GM21526 (cell line): ENCODE results near the gene EMILIN2.
"Not testable (repeated sequence)": the region's sequence is repeated elsewhere in the genome, so short reads cannot be mapped to it uniquely, and the experiment has no call there.

Experiments
- ATAC-seq: cut with Tn5 transposase; IDR thresholded peaks from one replicate; pipeline ENCODE4 v1.9.1; 2021; ENCODE audit warnings: moderate library complexity; ENCODE audit not compliant: unreplicated experiment, low FRiP score

The EMILIN2 gene

DNA sequence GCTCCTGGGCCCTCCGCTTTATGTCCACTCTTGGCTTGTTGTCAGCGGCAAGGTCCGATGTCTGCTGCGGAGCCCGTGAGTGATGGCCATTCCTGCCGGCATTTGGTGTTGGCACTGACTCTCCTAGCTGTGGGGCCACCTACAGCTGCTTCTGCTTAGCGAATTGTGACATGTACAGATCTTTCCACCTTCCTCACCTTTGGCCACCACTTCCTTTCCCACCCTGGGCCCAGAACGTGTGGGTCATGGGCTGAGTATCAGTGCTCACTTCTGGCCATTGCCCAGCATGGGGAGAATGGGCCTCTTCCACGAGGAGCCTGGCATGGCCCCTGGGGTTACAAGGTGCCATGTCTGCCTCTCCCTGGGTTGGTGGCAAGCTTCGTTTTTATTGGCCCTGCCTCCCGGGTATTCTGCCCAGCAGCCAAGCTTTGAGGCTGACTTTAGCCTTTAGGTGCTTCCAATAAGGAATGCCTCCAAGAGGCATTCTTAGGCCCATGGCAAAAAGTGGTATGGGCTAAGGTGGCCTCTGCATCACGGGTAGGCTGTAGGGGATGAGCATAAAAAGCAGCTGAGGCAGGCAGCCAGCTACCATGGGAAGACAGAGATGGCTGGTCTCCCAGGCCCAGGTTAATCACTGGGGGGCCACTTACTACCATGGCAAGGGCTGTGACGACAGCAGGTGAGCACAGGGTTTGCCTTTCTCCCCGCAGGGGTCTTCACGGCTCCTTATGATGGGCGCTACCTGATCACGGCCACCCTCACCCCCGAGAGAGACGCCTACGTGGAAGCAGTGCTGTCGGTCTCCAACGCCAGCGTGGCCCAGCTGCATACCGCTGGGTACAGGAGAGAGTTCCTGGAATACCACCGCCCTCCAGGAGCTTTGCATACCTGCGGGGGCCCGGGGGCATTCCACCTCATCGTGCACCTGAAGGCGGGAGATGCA lies 65.8 kb downstream of the EMILIN2 start:
- no peak for ATAC-seq

DNA sequence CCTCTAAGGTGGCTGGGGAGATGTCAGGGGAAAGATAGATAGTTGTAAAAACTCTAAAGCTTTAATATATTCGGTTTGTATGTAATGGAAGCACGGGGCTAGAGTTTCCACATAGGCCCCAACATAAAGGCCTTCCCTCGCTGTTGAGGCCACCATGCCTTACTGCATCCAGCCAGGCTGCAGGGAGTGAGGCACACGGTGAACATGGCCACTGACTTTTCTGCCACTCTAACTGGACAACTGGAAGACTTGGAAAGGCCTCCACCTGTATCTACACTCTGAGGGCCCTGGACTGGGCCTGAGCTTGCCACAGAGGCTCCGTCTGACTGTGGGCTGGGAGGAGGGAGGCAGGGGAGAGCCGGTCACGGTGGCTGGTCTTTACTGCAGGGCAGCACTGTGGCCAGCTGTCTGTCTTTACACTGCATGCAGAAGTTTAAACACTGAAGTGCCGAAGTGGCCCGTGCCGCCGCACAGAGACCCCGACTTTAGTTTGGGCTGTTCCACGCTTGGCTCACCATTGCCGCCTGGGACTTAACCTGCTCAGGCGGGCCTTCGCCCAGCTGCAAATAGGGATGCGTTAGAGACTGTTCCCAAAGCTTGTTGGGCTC lies 66.7 kb downstream of the EMILIN2 start:
- ATAC-seq: no peak

DNA sequence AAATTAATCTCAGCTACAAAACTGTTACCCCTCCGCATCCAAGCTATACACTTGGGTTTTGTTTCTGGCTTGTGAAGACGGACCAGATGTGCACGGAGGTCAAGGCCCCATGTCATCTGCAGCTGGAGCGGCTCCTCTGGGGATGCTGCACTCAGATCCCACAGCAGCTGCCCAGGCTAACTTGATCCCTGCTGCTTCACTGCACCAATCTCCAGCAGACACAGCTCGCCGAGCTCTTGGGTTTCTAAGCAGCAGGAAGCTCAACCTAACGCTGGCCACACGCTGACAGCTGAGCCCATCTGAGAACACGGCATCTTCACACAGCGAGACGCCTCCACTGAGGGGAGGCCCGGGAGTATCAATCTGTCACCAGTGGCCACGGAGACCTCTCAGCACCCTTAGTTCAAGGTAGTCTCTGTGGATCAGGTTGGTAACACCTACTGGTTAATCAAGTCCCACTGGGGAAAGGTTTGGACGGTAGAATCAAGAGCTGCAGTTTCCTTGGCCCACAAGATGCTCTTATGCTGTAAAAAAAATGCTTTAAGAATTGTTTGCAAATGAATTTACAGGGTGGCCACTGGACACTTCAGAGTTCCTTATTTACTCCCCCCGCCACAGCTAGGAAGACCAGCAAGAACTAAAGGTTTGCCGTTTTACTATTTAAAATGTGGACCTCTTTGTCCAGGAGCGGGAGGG lies 67.5 kb downstream of the EMILIN2 start:
- no peak for ATAC-seq

DNA sequence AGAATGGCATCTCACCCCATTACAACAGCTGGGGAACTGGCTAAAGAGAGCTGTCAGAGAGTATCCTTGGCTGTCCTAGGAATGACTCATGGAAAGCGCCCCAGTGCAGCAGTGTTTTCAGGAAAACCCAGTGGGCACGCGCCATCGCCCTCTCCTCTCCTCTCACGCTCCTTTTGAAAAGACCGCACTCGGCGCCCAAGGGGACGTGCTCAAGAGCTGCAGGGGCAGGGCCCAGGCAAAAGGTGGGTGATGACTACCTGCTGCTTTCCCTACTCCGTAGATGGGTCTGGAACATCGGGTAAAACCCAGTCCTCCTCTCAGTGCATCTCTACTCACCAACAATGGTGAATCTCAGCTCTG lies 68.1 kb downstream of the EMILIN2 start:
- ATAC-seq: no peak

DNA sequence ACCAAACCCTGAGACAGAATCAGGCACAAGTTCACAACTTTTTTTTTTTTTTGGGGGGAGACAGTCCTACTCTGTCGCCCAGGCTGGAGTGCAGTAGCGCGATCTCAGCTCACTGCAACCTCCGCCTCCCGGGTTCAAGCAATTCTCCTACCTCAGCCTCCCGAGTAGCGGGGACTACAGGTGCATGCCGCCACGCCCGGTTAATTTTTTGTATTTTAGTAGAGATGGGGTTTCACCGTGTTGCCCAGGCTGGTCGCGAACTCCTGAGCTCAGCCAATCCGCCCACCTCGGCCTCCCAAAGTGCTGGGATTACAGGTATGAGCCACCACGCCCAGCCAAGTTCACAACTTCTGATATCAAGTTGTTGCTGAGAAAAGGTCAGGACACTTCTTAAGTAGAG lies 68.7 kb downstream of the EMILIN2 start:
- not testable (repeated sequence) for ATAC-seq

DNA sequence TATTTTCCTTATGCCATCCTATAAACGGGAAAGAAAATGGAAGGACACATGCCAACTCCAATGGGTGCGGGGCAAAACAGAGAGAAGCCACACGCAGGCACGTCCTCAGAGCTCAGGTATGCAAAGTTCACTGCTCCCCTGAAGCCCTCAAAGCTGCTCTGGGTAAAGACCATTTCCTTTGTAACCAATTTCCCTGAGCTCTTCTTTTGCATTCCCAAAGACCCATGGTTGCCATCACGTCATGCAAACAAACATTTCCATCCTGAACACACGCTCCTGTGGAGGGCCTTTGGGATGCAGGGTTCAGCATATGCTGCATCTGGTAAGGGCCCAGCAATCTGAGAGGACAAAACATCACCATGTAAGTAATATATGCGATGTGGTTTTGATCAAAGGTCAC lies 69.4 kb downstream of the EMILIN2 start:
- ATAC-seq: no peak

DNA sequence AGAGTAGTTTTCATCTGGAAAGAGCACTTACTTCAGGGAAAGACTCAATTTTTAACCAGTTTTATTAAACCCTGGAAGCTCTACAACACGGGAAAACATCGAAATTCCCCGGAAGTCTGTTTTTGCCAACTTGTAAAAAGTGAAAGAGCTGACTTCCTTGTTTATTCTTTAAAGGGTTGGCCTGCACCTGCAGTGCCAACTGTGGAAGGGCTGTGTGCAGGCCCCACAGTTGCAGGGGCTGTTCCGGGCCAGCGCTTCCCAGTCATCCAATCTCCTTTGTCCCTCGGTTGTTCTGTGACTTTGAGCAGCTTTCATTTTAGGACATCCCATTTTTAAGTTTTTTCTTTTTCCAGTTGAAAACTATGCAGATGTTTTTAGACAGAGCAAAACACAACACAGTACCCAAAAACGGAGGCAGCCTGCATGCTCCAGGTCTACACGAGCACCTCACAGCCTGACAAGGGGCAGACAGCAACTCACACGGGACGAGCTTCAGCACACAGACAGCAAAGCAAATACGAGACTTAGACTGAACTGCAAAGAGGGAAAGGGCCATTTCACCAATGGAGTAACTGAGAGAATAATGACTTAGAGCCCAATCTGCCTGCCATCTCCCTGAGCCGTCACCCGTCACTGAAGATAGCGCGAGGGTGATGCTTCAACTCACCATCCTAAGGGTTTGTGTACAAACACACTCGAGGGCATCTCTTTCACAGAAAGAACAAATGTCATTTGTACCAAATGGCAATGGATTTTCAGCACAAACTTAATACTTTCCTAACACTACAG lies 70.6 kb downstream of the EMILIN2 start:
- no peak for ATAC-seq

DNA sequence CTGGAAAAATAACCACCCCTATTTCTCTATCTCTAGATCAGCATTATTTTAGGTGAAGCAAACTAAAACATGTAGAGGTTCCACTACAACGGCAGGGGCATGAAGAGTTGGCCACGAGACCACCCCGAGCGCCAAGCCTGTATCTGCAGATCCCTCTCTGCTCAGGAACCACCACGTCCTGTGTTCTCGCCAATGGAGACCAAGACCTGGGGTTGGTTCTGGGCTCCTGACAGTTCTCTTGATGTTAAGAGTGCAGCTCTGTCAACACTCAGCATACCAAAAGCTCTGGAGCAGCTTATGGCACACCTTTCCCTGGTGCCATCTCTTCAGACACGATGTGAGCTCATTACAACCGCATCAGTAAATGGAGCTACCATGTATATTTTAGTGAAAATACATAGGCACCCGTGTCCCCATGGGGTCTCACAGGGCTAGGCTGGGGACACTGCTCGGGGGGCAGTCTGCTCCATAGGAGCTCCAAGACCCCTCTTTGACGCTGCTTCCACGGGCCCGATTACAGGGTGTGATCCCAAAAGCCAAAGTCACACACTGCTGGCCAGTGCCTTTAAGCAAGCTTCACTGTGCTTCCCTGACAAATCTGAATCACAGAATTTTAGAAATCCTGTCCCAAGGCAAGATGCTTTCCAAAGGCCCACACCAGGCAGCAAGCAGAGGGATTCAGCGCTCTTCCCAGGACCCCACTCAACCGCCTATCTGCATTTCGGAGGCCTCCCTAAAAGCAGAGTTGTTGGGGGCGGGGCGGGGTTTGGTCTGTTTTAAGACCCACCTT lies 72.2 kb downstream of the EMILIN2 start:
- no peak for ATAC-seq

DNA sequence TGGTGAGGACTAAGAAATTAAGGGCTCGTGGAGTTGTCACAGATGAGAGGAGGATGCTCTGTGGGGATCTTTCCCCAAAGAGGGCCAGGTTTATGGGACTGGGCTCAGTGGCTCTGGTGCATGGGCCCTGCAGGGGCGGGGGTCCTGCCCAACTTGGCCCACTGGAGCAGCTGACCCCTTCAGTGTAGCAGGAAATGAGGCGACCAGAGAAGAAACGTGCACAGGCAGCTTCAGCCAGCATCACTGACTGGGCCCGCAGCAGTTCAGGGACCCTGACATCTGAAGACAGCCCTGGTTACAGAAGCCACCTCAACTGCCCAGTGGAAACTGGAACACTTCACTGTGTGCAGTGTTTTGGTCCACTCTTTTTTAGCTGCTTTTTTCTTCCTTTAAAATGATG lies 72.8 kb downstream of the EMILIN2 start:
- no peak for ATAC-seq

DNA sequence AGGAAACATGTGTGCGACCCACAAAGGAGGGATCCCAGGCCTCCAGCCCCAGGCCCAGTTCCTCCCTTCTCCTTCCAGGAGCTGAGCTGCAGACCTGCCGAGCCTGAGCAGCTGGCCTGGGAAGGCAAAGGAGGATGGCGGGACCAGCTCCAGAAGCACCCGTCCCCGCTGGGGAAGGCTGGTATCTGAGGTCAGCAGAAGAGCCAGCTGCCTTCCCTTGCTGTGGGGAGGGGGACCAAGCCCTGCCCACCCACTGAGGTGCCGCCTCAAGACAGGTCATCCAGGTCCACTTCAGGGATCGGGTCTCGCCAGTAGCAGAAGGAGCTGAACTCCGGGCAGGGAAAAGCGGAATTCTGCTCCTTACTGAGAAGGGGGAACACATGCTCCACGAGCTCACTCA lies 73.2 kb downstream of the EMILIN2 start:
- no peak for ATAC-seq

DNA sequence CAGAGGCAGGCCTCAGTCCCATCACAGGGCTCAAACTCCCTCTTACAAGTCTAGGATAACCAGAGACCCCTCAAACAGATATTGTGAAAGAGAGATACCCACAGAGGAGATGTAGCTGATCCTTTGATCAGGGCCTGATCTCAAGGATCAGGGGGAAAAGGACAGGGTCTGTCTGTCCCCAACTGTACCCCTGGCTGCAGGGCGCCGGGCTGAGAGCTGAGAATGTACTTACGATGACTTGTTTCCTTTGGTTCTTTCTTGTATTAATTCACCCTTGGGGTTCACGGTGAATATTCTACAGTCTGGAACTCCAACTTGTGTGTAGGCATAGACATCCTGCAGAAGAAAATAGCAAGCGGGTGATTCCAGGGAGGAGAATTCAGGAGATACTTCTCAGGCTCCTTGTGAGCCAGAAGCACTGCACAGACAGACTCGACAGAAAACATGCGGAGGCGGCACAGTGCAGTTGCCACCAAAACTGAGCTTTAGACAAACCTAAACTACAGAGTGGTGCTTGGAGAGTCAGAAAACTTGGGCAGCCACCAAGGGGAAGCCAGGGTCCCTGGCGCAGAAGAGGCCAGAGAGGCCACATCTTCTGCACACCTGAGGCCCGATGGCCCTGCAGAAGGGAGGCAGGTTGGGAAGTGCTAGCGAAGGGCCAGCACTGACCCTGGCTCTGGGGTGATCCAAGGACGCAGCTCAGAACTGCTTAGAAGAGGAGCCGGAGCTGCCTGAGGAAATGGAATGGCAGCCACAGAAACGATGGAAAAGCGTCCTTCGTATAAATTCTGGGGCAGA lies 73.9 kb downstream of the EMILIN2 start:
- ATAC-seq: no peak

DNA sequence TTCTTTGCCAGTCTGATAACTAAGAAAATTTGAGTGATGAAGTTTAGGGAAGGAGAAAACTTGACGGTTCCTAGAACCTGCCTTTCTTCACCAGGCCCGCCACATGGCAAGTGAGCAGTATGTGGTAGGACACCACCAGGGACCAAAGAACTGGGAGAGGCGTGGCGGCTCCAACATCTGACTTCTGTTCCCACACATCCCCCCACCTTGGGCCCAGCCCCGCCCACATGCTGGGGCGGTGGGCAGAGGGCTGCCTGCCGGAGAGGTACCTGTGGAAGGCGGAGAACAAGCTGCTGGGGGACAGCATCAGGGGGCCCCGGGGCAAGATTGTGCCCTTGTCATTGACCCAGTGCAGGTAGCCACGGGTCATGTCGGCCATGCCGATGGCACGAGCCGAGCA lies 75.0 kb downstream of the EMILIN2 start:
- no peak for ATAC-seq

DNA sequence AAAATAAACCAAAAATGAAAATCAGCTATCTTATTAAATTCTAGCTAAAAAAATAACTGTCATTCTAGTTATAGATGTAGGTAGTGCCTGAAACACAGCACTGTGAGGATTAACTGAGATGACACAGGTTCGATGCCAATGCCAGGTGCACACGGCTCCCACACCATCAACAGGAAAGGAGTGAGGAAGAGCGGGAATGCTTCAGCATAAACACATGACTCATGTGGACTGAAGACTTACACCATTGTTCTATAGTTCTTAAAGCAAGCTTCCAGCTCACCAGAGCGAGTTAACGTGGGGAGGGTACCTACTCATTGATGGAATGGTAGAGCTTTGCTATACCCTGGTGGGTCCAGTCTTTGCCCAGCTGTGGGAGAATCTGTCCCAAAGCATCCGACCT lies 76.7 kb downstream of the EMILIN2 start:
- ATAC-seq: no peak

DNA sequence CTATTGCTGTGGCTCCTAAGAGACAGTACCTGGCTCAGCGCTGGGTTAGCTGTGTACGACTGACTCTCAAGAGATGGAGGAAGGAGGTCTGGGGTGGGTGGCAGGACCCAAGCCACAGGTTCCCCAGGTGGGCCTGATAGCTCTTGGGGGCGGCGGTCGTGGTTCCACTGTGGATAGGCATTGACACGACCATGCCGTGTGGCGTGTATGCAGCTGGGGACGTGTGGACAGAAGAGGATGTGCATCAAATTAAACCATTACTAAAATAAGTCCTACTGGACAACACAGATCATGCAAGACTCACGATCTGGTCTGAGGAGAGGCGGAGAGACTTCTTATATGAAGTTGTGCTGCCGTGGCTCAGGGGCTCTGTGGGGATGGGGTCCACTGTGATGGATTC lies 78.1 kb downstream of the EMILIN2 start:
- no peak for ATAC-seq

DNA sequence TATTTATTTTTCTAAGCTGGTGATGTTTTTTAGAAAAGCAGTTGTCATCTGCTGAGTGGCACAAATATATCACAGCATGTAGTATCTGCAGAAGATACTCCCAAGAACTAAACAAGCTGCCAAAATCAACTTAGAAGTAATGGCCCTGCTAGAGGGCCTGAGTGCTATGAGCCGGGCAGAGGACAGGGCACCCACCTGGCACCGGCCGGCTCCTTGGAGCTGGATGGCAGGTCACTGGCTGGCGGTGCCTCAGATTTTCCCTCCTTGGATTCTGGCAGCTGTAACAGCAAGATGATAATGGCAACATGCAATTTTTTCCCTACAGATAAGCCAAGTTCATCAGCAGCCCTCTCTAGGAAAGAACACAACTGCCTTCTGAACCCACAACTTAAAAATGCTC lies 79.7 kb downstream of the EMILIN2 start:
- no peak for ATAC-seq

DNA sequence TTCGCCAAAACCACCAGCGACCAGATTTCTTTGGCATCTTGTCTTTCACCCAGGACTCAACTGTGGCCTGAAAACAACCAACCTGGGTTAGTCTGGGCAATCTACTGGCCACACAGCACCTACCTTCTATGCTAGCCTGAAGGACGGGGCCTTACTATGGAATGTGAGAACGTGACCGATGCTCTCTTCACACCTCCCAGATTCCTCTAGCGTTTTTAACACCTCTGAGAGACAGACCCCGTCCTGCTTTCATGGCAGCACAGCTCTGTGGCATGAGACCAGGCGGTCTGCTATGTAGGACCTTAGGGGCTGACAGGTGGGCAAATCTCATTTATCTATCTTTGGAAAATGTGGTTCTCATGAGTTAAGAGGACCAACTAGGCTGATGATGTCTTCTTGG lies 80.9 kb downstream of the EMILIN2 start:
- no peak for ATAC-seq

DNA sequence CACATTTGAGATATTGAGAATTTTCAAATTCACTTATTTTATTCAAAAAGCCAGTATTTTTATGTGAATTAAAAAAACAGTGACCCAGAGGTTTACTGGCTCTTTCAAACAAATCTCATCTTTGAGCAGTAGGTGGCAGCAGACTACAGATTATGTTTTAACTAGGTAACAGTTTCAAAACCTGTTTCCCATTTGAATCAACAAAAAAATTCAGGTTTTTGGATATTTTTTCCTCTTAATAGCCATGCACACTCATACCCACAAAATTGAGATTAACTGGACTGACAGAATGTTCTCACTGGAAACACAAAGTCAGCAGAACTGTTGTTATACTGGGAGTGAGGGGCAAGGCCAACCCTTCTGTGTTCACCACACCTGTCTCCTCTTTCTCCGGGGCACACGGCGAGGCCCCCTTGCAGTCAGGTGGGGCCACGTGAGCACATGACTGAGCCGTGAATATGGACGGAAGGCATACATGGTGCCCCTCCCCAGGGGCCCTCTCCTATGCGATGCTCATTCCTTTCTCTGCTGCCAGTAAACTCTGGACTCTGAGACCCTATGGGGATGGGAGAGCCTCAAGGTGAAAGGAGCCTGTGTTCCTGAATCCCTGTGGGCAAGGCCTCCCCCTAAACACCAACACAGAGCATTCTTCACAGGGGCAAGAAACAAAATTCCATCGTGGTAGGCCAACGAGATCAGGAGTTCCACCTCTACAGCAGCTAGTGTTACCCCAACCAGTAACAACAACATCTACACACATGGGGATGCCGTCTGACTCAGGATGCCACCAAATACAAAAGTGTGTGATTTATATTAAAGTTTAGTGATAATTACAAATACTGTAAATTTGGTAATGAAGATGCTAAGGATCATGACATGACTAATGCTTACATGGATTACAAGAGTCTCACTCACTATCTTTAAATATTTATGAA lies 85.7 kb downstream of the EMILIN2 start:
- peak; percentile 47 for ATAC-seq

DNA sequence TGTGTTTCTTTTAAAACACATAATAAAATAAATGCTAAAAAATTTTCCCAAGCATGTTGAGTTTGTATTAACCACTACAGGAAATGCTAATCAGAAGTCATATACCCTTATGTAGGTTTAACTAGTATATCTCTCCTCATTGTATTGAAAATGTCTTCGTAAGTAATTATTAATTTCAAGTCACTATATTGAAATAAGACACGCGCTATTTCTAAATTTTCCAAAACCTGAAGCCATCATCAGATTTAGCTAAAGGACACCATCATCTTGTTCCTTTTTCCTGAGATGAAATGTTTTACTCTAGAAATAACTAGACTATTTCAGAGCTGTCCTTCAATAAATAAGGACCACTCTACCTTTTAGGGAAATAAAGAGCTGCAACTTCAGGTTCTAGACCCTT lies 87.2 kb downstream of the EMILIN2 start:
- ATAC-seq: no peak
